Stomach (tissue), 9 donors: Measurements from ENCODE around the gene APP. TPM values are rescaled to one million over a fixed set of nuclear protein-coding genes. Genes with fewer than 3 reads are reported as not detected.

ENCODE experiments used
- DNase-seq, 2 donors: peaks; one replicate each; pipeline versions ENCODE4 v3.0.0 to v3.0.0-alpha.2; 2013 to 2019
- H3K27ac ChIP-seq, 5 donors: fragments of 200-600 bp in 4 of 5; sonication (generic) in 4 of 5; one replicate each; pipeline ENCODE4 v1.5.1; 2013 to 2019; ENCODE audit warnings: mild to moderate bottlenecking in 1 of 5, moderate library complexity in 1 of 5
- H3K27me3 ChIP-seq, 3 donors: fragments of 200-600 bp; sonication (generic); one replicate each; pipeline ENCODE4 v1.5.1; 2017 to 2019; ENCODE audit warnings: mixed run types in 1 of 3
- H3K36me3 ChIP-seq, 4 donors: fragments of 200-600 bp; sonication (generic); 1 replicate in 3 of 4; 2 replicates in 1 of 4; pipeline ENCODE4 v1.5.1; 2016 to 2019
- H3K4me1 ChIP-seq, 4 donors: fragments of 200-600 bp; sonication (generic); one replicate each; pipeline ENCODE4 v1.5.1; 2016 to 2019
- H3K4me3 ChIP-seq, 4 donors: fragments of 200-600 bp; sonication (generic) in 3 of 4; one replicate each; pipeline ENCODE4 v1.5.1; 2016 to 2019; ENCODE audit warnings: mild to moderate bottlenecking in 1 of 4
- H3K9me3 ChIP-seq, 4 donors: fragments of 200-600 bp; sonication (generic); one replicate each; pipeline ENCODE4 v1.5.1; 2016 to 2019
- EP300 ChIP-seq: sonication (generic); formaldehyde crosslinking; IDR thresholded peaks from one replicate; pipeline ENCODE4 v1.6.1; 2017; ENCODE audit warnings: antibody characterized with exemption
- POLR2A ChIP-seq, 4 donors: fragments of 450-650 bp; IDR thresholded peaks; one replicate each; pipeline ENCODE4 v1.6.1; 2016; ENCODE audit warnings: antibody characterized with exemption in 4 of 4, control low read depth in 2 of 4, mild to moderate bottlenecking in 1 of 4, moderate library complexity in 1 of 4
- POLR2AphosphoS5 ChIP-seq, 3 donors: sonication (generic); formaldehyde crosslinking; IDR thresholded peaks; one replicate each; pipeline ENCODE4 v1.6.1; 2016; ENCODE audit warnings: antibody characterized with exemption in 3 of 3
- WGBS, 5 donors: extraction: QIAGEN DNeasy Blood & Tissue Kit in 3 of 5; methylation state at CpG; one replicate each; pipeline versions ENCODE4 v1.1.5 to v1.1.7; 2013 to 2018; 5-methylcytosine and 5-hydroxymethylcytosine counted together
- intact Hi-C: fragments of 100-400 bp; cut with DNase I; formaldehyde crosslinking; loops from one replicate; pipeline ENCODE4 v1.15.1; 2023; ENCODE audit warnings: low total_unique reads
- polyA plus RNA-seq, 3 donors: library from polyadenylated mRNA; stranded (reverse); fragments of 200-250 nt; gene quantifications; one replicate each; pipeline ENCODE4 v1.2.3, GENCODE V29; 2013
- total RNA-seq, 5 donors: library from RNA; depleted of rRNA; stranded (reverse); fragments of >200 nt; gene quantifications; one replicate each; pipeline versions ENCODE4 v1.1.0 to v1.2.3, GENCODE V29; 2014 to 2016
- TF ChIP-seq, protein P1 (sequence below), 7 experiments: fragments of 450-650 bp in 4 of 7; fragments of 200-600 bp in 3 of 7; sonication (generic) in 3 of 7; IDR thresholded peaks; one replicate each; pipeline ENCODE4 v1.5.1; 2016 to 2019; ENCODE audit warnings: antibody characterized with exemption in 7 of 7, control low read depth in 2 of 7, mild to moderate bottlenecking in 1 of 7
- donor health status: healthy with polysubstance abuse.
- donor health status: Bipolar disorder and iron deficiency.
- donor health status: healthy.

APP gene
- total and polyA plus RNA-seq, 8 donors: 41.2 to 408 (median 200) TPM

- intact Hi-C loops: no loop called here
- Histone ChIP-seq H3K36me3 (no peaks in the 10 kb centered on the region), H3K27me3 (no peaks in the 10 kb centered on the region), H3K4me3 (no peak overlapping the region), H3K27ac (no peak overlapping the region), H3K9me3 (peaks cover 0 to 12% (median 5%) of the 10 kb centered on the region in 4 donors), H3K4me1 (no peaks in the 10 kb centered on the region)
- TF ChIP-seq POLR2A (IDR thresholded peaks at IDR 0.05) (no peak), EP300 (no peak), POLR2AphosphoS5 (IDR thresholded peaks at IDR 0.05) (no peak)
- TF ChIP-seq, protein P1, sequence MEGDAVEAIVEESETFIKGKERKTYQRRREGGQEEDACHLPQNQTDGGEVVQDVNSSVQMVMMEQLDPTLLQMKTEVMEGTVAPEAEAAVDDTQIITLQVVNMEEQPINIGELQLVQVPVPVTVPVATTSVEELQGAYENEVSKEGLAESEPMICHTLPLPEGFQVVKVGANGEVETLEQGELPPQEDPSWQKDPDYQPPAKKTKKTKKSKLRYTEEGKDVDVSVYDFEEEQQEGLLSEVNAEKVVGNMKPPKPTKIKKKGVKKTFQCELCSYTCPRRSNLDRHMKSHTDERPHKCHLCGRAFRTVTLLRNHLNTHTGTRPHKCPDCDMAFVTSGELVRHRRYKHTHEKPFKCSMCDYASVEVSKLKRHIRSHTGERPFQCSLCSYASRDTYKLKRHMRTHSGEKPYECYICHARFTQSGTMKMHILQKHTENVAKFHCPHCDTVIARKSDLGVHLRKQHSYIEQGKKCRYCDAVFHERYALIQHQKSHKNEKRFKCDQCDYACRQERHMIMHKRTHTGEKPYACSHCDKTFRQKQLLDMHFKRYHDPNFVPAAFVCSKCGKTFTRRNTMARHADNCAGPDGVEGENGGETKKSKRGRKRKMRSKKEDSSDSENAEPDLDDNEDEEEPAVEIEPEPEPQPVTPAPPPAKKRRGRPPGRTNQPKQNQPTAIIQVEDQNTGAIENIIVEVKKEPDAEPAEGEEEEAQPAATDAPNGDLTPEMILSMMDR (IDR thresholded peaks at IDR 0.05): no peak
- WGBS, 5 donors: 83 to 90% (median 87%) methylated on average over 4 of the region's 4 CpGs
- DNase-seq: no peak
These were observed 8.9 kb upstream of the APP start for GRCh38 chr21:26179501-26179900.

DNA sequence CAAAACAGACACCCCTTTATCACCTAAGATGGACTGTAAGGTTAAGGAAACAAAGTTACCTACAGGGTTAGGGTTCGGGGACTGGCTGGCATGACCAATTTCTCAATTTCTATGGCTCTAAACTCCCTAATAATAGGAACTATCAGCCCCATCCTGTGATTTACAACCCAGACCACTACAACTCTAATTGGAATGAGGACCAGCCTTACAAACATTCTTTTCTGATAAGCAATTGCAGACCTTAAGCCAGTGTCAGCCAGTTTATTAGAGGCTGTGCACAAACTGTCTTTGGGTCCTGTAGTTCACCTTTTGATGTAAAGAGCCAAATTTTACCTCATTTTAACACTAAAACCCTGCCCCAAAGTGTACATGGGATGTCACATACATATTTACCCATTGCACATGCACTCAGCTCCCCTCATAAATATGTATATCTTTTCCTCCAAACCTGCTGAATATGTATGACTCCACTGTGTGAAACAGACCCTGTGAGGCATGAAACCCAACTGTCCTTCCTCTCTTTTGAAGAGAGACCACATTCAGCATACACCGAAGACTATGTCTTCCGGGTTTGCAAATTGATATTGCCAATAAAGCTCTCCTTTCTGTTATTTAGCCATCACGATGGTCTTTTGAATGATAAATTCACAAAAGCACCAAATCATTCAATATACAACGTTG, 7.3 kb upstream of the APP start:
- no peaks in the 10 kb centered on the region for H3K36me3 ChIP-seq
- H3K4me3 ChIP-seq: no peak overlapping the region
- no peak overlapping the region for H3K27ac ChIP-seq
- no peak for DNase-seq
- no peaks in the 10 kb centered on the region for H3K4me1 ChIP-seq
- WGBS, 5 donors: 86 to 93% (median 89%) methylated on average over 5 of the region's 5 CpGs
- H3K9me3 ChIP-seq: no peaks in the 10 kb centered on the region
- H3K27me3 ChIP-seq: no peaks in the 10 kb centered on the region
- TF ChIP-seq POLR2A (IDR thresholded peaks at IDR 0.05) (no peak), POLR2AphosphoS5 (IDR thresholded peaks at IDR 0.05) (no peak), EP300 (no peak)
- TF ChIP-seq, protein P1 (IDR thresholded peaks at IDR 0.05): no peak
- intact Hi-C loops: no loop called here

- TF ChIP-seq POLR2A (IDR thresholded peaks at IDR 0.05) (no peak), EP300 (no peak), POLR2AphosphoS5 (IDR thresholded peaks at IDR 0.05) (no peak)
- TF ChIP-seq, protein P1 (IDR thresholded peaks at IDR 0.05): no peak
- 42 to 56% (median 46%) methylated on average over 5 of the region's 5 CpGs for WGBS, 5 donors
- Histone ChIP-seq H3K36me3 (no peaks in the 10 kb centered on the region), H3K4me1 (no peaks in the 10 kb centered on the region), H3K9me3 (no peaks in the 10 kb centered on the region), H3K27ac (no peak overlapping the region), H3K4me3 (no peak overlapping the region), H3K27me3 (no peaks in the 10 kb centered on the region)
- intact Hi-C loops: no loop called here
- DNase-seq: no peak
These were observed 6.6 kb upstream of the APP start for GRCh38 chr21:26177187-26177586.

DNA sequence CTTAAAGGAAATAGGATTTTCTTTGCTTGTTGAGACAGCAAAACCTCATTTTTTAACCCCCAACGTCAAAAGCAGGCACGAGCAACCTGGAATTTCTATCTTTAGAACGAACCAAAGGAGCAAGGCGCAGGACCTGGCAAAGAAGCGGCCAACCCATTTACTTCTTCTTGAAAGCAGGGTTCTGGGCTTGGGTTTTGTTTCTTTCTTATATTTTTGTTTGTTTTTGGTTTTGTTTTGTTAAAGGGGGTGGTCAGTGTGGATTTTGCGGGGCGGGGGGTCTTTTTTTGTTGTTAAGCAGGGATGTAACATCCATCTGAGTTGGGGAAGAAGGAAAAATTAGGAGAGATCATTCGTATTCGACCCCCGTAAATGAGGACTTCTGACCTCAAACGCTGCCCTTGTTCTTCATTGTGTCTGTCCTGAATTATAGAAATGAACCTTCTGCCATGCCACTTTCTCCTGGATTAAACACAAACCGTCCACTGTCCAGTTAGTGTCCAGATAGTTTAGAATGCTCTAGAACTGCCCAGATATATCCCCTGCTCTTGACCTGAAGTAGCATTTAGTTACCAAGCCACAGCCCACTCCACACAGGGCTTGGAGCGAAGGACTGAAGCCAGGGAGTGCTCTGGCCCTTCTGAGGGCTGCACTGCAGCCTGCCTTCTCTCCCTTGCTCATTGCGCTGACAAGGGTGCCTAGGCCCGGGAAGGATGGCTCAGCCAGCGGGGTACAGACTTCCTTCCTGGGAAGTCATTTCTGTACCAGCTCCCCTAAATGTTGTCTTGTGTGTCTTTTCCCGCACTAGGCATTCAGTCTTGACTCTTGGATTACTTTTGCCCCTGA, 909 bp upstream of the APP start:
- WGBS, 5 donors: 53 to 56% (median 54%) methylated on average over 17 of the region's 17 CpGs
- peaks cover 15 to 35% (median 28%) of the 10 kb centered on the region in 4 donors for H3K4me1 ChIP-seq

More for the DNA sequence above, 909 bp upstream of the APP start:
- intact Hi-C loops: loop anchor here (5.0 kb wide), 1 partner anchor 289 kb away; no protein-coding TSS in a partner anchor
- DNase-seq: peak in 1 of 2 donors; percentile 17
- Histone ChIP-seq H3K36me3 (no peaks in the 10 kb centered on the region), H3K9me3 (no peaks in the 10 kb centered on the region), H3K27me3 (no peaks in the 10 kb centered on the region), H3K27ac (peak overlapping the region in 3 of 5 donors; percentile 90 to 92 (median 91)), H3K4me3 (peak overlapping the region; percentile 89 to 97 (median 93))
- TF ChIP-seq, protein P1 (IDR thresholded peaks at IDR 0.05): no peak
- TF ChIP-seq POLR2A (IDR thresholded peaks at IDR 0.05): no peak
- TF ChIP-seq EP300: no peak
- TF ChIP-seq POLR2AphosphoS5 (IDR thresholded peaks at IDR 0.05): no peak
